Cortex of kidney (tissue), 1 donor: ENCODE measurements around the gene OAS1.
"Not testable (repeated sequence)": the region's sequence is repeated elsewhere in the genome, so short reads cannot be mapped to it uniquely, and the experiment has no call there.

Experiments
- DNase-seq: peaks from one replicate; lab custom pipeline; 2025; lab: John Stamatoyannopoulos, UW

OAS1 gene

GRCh38 chr12:112936927-112937326, 30.2 kb downstream of the OAS1 start:
- DNase-seq: no peak

- no peak for DNase-seq
Observed at GRCh38 chr12:112937741-112938719, 31.3 kb downstream of the OAS1 start, which contains the start of gene OAS3. TSS of gene OAS3 (plus strand) at chr12:112938474. CDS start at chr12:112938531, 57 bp downstream.

- no peak for DNase-seq
Observed at GRCh38 chr12:112938751-112939150, 32.0 kb downstream of the OAS1 start.

GRCh38 chr12:112939761-112940381, 33.1 kb downstream of the OAS1 start:
- DNase-seq: no peak

- DNase-seq: no peak
Observed at GRCh38 chr12:112941528-112942335, 35.0 kb downstream of the OAS1 start.

GRCh38 chr12:112942572-112942971, 35.8 kb downstream of the OAS1 start:
- DNase-seq: no peak

GRCh38 chr12:112944024-112944690, 37.4 kb downstream of the OAS1 start:
- DNase-seq: no peak

GRCh38 chr12:112945515-112945914, 38.8 kb downstream of the OAS1 start:
- DNase-seq: no peak

GRCh38 chr12:112946236-112947000, 39.7 kb downstream of the OAS1 start:
- no peak for DNase-seq

- DNase-seq: no peak
Observed at GRCh38 chr12:112947314-112947713, 40.6 kb downstream of the OAS1 start.

- no peak for DNase-seq
Observed at GRCh38 chr12:112947761-112948160, 41.0 kb downstream of the OAS1 start.

GRCh38 chr12:112948806-112949205, 42.0 kb downstream of the OAS1 start:
- DNase-seq: no peak

- DNase-seq: no peak
Observed at GRCh38 chr12:112950701-112951100, 43.9 kb downstream of the OAS1 start.

GRCh38 chr12:112957125-112957524, 50.4 kb downstream of the OAS1 start:
- not testable (repeated sequence) for DNase-seq

- no peak for DNase-seq
Observed at GRCh38 chr12:112961074-112961473, 54.3 kb downstream of the OAS1 start.

- no peak for DNase-seq
Observed at GRCh38 chr12:112961536-112961935, 54.8 kb downstream of the OAS1 start.

- no peak for DNase-seq
Observed at GRCh38 chr12:112962561-112962960, 55.8 kb downstream of the OAS1 start.

- no peak for DNase-seq
Observed at GRCh38 chr12:112963227-112963861, 56.6 kb downstream of the OAS1 start.

GRCh38 chr12:112964067-112964670, 57.4 kb downstream of the OAS1 start:
- no peak for DNase-seq

- DNase-seq: no peak
Observed at GRCh38 chr12:112964915-112965314, 58.2 kb downstream of the OAS1 start.
